NCI-H748 (cell line): ENCODE measurements around the gene ATXN10.

Experiments used
- DNase-seq: peaks from one replicate; lab custom pipeline; 2025; ENCODE audit not compliant: unreplicated experiment; lab: John Stamatoyannopoulos, UW

ATXN10 gene

DNA sequence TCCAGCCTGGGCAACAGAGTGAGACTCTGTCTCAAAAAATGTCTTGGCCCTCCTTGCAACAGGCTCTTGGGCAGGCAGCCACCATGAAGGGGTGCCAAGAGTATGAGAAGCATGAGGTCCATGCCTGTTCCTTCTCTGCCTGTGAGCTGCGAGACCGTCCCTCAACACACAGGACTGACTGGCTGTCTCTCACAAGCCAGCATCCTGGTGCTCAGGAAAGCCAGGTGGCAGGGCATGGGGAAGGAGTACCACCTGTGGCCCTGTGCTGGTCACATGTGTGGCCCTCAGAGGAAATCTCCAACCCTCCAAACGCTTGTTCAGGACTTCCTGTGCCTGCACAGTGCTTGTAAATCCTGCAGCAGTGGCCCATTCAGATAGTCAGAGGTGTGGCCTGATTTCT lies 83.2 kb downstream of the ATXN10 start:
- DNase-seq: no peak

DNA sequence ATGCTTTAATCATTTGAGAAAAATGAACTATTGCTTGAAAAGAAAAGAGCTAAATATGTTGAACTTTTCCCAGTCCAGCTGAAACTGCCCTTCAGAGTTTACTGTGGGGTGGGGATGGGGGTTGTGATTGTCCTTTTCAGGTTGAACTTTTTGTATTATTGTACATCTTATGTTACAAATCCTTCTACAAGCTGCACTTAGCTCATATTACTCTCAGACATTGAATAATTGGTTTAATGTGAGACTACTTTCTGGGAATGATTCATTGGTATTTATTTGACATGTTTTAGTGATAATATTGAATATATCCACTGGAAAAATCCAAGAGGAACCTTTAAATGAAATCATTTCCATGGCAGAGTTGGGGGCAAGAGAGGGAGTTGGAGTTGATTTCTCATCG lies 84.9 kb downstream of the ATXN10 start:
- no peak for DNase-seq

DNA sequence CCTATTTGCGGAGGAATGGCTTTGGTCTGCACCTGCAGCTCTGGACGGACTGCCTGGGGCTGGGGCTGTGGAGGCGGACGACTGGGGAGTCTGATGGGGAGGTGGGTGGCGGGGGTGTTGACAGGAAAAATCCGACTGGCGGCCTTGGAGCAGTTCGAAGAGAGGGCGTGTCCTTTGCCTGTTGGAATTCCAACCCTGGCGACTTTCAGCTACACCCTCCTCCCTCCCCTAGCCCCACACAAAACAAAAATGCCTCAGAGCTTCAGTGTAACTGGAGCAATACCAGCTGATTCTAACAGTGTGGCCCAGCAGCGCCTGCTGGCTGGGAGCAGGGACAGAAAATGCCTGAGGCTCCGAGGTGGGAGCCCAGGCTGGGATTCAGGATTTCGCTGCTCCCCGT lies 85.4 kb downstream of the ATXN10 start:
- DNase-seq: no peak

DNA sequence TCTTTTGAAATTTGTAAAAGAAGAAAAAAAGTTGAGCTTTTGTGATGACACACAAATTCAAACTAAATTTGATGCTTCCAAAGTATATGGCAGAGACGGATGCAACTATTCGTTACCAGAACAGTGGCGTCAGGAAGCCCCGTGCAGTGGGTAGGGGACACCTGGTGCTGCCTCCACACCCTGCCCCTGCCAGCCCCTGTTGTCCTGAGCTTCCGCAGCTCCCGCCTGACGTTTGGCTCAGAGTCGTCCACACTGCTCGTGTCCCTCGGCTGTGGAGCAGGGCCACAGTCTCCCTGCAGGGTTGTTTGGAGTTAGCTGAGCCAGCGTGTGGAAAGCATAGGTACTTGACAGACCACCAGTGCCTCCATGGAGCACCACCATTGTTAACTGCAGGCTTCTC lies 86.3 kb downstream of the ATXN10 start:
- no peak for DNase-seq

DNA sequence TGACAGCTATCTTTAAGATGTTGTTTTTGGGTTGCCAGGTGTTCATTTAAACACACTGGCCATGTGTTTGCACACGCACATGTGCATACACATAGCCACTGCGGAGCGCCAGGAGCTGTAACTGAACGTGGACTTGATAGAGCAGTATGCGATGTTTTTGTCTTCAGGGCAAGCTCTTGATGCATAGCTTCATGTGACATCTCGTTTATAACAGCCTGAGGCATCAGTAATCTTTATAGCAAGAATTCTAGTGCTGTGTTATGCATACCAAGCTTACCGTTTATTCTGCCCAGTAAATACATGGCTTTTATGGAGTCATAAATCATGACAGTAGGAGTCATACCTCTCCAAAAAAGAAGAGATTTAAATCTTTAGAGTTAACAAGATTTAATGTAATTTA lies 87.0 kb downstream of the ATXN10 start:
- no peak for DNase-seq

DNA sequence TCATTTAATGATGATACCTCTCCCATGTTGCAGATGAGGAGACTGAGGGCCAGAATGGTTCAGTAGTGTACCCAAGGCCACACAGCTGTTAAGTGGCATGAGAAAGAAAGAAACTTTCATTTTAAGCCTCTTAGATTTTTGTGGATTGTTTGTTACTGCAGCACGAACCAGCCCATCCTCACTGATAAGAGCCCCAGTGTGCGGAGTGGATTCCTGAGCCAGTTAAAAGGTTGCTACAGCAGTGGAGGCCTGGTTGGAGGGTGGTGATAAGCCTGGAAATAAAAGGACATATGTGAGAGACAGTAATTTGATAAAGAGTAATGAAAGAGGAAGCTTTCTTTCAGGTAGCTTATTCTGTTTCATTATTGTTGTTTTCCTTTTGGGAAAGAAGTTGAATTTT lies 89.0 kb downstream of the ATXN10 start:
- DNase-seq: no peak

DNA sequence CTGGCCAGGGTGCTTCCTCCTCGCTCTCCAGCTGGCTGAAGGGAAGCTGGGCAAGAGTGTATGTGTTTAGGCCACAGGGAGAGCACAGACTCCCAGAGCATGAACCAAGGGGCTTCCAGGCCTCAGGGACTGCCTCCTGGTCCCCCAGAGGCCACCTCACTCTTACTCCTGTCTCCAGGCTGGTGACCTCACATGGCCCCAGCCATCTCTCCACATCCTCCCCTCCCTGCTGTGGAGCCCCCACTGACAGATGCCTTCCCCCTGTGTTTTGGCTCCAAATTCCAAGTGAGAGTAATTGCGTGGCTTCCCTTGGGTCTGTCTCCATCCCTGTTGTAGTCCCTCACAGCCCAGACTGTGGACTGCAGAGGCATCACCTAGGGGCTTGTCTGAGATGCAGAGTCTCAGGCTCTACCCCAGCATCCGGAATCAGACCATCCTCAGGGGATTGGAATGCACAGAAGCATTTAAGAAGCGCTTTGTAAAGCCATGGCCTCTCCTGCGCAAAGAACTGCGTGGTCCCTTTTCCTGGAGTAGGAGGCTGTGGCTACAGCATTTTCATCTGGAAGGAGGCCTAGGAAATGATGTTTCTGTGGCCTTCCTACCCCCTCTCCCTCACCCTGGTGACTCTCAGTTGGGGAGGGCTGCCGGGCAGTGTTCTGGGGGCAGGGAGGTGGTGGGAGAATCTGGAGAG lies 91.1 kb downstream of the ATXN10 start:
- no peak for DNase-seq

DNA sequence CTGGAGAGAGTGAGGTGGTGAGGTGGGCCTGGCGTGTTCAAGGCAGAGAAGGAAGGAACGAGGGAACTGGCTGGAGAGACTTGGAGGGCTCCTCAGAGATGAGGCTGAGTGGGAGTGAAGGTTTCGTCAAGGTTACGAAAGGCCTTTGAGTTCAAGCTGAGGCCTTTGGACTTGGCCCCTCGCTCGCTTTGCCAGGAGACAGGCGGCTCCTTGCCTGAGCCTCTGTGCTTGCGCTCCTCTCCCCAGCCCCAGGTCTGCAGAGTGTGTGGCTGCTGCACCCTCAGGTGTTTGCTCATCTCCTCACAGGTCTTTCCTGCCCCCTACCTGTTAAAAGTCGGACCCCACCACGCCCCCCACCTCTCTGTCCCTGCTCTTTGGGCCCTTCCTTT lies 91.6 kb downstream of the ATXN10 start:
- DNase-seq: no peak

DNA sequence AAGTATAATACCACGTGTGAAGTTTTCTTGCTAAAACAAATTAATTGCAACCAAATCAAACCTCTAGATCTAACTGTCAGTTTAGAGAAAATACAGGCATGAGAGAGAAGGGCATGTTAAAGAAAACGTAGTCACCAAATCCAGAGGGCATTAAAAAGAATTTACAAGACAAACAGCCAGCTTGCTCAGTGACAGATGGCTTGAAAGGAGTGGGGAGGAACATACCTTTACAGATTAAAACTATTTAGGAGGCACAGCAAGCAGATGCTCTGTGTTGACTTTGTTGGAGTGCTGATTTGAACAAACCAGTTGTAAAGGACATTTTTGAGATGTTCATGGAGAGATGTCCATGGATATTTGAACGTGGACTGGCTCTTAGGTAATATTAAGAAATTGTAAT lies 96.9 kb downstream of the ATXN10 start:
- no peak for DNase-seq

DNA sequence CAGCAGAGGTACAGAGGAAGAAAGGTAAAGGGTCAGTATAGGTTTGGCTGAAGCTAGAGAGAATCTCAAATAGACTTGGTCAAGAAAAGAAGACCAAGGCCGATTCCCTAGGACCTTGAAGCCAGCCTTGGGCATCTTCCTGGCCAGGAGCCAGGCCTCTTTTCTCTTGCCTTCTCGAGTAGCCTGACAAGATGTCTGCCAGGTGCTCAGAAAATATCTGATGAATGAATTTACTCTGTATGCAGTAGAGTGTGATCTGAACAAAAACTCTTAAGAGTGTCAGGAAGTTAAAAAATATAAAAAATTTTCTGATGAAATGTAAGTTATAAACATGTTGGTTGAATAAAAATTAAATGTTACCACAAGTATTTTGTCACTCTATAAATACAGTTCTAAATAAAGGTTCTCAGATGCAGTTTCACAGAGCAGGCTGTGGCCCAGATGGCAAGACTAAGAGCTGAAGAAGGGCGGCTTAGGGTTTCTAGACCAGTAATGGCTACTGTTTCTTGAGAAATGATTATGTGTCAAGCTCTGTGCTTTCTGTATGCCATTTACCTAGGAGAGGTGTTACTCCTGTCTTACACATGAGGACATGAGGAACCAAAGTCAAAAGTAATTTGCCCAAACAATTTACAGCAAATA lies 98.1 kb downstream of the ATXN10 start:
- DNase-seq: no peak

DNA sequence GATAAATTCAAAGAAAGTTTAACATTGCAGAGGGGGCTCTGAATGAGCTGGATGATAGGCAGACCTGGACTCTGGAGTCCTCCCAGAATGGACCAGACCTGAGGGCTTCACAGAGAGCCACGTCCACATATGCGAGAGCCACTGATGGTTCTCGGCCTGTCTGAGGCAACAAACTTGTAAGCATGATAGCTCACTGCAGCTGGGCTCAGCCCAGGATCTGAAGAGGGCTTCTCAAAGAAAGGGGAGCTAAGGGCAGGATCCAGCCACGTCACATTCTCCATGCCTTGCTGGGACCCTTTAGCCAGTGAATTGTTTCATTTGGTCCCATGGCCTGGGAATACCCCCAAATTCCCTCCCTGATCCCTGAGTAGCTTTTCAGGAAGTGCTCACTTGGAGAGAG lies 98.9 kb downstream of the ATXN10 start:
- DNase-seq: no peak

DNA sequence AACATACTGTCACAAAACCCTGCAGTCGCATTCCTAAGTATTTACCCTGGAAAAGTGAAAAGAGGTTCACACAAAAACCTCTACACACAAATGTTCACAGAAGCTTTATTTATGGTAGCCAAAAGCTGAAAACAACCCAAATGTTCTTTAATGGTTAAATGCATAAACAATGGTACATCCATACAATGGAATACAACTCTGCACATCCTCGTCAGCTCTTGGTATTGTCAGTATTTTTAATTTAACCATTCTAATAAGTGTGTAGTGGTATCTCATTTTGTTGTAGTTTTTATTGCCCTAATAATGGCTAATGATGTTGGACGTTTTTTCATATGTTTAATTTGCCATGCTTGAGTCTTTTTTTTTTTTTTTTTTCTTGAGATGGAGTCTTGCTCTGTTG lies 99.4 kb downstream of the ATXN10 start:
- DNase-seq: no peak

DNA sequence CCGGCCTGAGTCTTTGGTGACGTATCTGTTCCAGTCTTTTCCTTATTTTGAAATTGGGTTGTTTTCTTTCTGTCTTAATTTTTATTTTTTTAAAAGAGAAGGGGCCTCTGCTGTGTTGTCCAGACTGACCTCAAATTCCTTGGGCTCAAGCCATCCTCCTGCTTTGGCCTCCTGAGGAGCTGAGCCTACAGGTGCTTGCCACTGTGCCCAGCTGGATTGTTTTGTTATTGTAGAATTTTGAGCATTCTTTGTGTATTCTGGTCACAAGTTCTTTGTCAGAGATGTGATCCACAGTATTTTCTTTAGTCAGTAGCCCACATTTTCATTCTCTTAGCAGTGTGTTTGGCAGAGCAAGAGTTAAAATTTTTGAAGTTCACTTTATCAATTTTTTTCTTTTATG lies 100.1 kb downstream of the ATXN10 start:
- DNase-seq: no peak

DNA sequence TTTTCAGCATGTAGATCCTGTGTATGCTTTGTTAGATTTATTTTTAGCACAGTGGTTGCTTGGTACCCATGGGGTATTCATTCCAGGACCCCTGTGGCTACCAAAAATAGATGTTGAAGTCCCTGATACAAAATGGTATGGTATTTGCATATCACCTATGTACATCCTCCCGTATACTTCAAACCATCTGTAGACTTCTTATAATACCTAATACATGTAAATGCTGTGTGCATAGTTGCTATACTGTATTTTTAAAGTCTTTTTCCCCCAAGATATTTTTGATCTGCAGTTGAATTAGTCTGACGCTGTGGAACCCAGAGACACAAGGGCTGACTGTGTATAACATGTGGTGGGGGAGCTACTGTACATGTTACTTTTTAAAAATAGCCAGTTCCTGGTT lies 101.1 kb downstream of the ATXN10 start:
- no peak for DNase-seq

DNA sequence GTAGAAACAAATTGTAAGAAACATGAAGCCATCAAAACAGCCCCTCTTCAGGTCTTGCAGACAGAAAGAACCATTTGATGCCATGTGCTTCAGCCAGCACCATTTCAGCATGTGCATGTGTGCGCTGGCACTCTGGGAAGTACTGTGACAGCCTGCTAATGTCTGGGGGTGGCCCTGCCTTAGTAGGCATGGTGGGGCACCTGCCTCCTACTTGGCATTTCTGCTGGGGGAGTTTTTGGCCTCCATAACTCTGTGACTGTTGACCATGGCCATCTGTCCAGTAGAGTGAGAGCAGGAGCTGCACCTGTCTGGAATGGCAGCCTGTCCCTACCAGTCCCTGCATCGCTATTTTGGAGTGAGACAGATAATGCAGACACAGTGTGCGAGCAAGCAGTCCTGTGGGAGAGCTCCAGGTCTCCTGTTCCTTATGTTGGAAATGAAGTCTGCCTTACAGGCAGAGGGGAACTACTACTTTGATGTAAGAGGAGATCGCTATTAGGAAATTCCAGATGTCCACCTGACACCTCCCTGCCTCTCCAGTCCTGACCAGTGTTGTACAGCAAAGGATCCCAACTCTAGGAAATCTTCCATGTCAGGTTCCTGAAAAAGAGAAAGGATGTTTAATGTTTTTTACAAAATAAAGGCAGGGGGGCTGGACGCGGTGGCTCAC lies 102.5 kb downstream of the ATXN10 start:
- no peak for DNase-seq

DNA sequence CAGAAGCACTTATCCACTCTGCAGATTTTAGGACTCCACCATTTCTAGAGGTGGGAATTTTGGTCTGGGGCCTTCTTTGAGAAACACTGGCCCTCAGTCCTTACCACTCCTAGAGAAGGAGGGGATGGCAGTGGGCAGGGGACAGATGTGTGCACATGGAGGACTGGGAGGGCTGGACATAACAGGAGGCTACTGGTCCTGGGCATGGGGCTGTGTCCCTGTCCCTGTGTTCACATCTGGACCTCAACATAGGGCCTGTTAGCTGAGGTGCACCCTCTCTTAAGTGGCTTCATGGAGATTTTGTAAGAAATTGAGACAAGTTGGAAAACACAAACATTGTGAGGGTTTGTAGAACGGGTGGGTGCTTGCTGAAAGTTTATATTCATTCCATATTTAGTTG lies 103.4 kb downstream of the ATXN10 start:
- no peak for DNase-seq

DNA sequence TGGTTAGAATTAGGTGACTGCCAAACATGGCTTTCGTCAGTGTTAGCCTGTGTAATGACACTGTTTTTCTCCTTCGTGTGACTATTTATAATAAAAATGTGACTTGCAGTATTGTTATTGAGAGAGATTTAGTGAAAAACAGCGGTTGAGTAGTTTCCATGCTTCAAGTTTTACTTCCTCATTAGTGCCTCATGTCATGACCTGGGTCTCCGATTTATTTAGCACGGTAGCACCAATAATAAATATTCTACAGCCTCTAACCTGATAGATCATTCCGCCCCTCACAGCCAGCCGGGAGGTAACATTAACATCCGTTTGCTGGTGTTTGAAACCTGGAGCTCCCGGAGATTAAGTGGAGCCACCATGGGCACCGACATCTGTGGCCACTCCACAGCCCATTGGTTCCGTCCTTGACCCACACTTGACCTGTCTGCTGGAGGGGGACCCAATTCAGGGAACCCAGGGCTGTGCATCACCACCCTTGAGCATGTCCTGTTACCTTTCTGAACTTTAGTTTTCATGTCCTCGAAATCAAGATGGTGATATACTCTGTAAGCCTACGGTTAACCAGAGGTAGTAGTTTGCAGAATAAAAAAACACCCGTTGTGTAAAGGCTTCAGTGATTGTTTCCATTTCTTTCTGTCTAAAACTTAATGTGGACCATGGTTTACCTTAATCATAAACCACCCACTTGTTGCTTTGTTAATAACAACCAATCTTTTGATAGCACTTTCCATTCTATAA lies 104.1 kb downstream of the ATXN10 start:
- DNase-seq: no peak

DNA sequence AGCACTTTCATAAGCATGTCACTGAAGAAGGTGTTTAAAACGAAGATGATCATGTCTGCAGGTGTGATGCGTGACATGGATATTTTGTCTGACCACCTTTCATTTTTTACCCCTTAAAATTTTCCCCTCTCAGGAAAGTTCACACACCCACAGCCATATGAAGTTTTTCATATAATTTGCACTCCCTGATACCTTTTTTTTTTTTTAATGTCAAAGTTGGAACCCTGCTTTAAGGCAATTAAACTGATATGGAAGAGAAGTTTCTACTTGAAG lies 104.6 kb downstream of the ATXN10 start:
- no peak for DNase-seq

DNA sequence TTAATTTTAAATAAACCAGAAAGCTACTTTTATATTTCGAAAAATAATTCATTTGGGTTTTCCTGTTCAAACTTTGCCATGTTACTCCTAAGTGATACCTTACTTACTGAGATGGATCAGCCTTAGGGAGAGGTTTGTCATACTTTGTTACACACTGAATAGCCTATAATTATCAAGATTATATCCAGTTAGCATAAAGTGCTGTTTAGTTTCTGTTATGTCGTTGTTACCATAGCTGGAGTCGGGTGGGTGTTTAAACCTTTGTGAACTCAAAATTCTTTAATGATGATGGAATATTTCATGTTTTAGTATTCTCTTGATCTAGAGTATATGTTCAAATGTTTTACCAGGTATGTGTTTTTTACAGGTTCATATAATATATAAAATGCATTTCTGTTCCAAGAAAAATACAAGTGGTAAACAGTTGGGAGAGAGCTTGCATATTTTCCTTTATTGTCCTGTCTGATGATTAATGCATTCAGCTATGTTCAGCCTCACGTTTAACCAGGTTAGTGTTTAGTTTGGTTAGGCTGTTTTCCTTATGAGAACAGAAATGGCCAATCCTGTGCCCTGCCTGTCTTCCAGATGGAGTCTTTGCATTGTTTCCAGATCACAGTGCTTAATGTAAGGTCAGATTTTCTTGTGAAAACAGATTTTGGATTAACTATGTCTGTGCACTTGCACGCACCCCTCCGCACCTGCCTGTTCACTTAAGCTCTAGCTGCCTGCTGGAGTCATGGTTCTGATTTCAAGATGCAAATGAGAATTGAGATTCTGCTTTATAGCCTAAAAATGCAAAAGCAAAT lies 105.6 kb downstream of the ATXN10 start:
- no peak for DNase-seq

DNA sequence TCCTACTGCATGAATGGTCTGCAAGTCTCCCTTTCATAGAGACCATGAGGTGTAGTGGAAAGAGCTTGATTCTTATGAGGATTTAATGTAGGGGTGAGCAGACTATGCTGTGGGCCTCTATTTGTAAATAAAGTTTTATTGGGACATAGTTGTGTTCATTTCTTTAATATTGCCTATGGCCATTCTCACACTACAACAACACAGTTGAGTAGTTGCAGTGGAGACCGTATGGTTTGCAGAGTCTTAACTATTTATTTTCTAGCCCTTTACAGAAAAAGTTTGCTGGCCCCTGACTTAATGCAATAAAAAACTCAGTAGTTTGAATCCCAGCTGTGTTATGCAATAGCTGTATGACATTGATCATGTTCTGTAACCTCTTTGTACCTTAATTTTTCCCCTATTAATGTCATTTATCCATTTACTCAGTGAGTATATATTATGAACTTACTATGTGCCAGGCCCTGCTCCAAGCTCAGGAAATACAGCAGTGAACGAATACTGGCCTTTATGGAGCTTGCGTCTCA lies 106.3 kb downstream of the ATXN10 start:
- DNase-seq: no peak

DNA sequence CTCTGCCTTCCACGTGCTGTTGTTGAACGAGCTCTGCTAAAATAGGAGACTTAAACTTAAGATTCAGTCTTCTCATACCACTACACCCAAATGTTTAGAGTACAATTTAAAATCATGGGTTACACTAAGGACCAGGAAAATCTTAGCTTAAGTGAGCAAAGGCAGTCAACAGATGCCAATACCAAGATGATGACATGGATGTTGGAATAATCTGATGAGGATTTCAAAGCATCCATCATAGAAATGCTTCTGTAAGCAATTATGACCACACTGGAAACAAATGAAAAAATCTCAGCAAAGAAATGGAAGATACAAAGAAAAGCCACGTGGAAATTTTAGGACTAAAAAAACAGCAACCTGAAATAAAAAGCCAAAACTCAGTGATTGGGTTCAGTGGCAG lies 109.8 kb downstream of the ATXN10 start:
- no peak for DNase-seq
